Measurements from ENCODE around the gene ROBO4. TPM values are rescaled to one million over a fixed set of nuclear protein-coding genes. Genes with fewer than 3 reads are reported as not detected.

The ROBO4 gene
- total RNA-seq, 1 experiment from 2014 or later: not detected

DNA sequence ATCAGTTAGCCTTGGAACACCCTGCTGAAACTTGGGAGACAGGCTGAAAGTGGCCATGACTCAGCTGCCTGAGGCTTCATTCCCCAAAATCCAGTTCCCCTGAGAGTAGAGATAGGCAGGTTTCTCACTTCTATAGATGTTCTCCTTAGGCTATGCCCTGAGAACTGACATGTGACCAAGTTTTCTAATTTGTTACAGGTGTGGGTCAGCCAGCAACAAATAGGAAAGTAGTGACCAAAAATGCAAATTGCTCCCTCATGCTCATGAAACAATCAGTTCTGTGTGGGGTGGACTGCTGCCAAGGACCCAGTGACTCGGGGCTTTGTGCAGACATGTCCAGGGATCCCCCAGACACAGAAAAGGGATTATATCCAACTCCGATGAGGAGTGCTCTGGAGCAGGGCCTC lies 49.1 kb upstream of the ROBO4 start:
- no peaks in the 10 kb centered on the region for H3K79me2 ChIP-seq (ENCODE audit: insufficient read depth, low read length)
- no peaks in the 10 kb centered on the region for H4K20me1 ChIP-seq (ENCODE audit: insufficient read depth)
- intact Hi-C loops (cut with micrococcal nuclease): no loop called here
- no peaks in the 10 kb centered on the region for H3K27me3 ChIP-seq (ENCODE audit: insufficient read depth, low read length)
- TF ChIP-seq SIN3A (IDR thresholded peaks at IDR 0.05; ENCODE audit: low read depth) (no peak), SRF (IDR thresholded peaks at IDR 0.05; ENCODE audit: low read depth) (no peak), SP1 (IDR thresholded peaks at IDR 0.05; ENCODE audit: low read depth) (no peak), EGR1 (IDR thresholded peaks at IDR 0.05; ENCODE audit: low read depth) (no peak), ZNF274 (IDR thresholded peaks at IDR 0.05; ENCODE audit: low read depth, low read length) (no peak), FOSL1 (IDR thresholded peaks at IDR 0.05; ENCODE audit: low read depth) (no peak), CBX3 (IDR thresholded peaks at IDR 0.05; ENCODE audit: low read depth) (no peak), TCF7L2 (IDR thresholded peaks at IDR 0.05; ENCODE audit: borderline replicate concordance, extremely low read depth, insufficient read depth, insufficient read length) (no peak), YY1 (IDR thresholded peaks at IDR 0.05; ENCODE audit: extremely low read depth, insufficient replicate concordance, low read depth, low read length) (no peak), ELF1 (IDR thresholded peaks at IDR 0.05; ENCODE audit: borderline replicate concordance, low read depth) (no peak), EZH2 (IDR thresholded peaks at IDR 0.05) (no peak)
- TF ChIP-seq, protein P1, sequence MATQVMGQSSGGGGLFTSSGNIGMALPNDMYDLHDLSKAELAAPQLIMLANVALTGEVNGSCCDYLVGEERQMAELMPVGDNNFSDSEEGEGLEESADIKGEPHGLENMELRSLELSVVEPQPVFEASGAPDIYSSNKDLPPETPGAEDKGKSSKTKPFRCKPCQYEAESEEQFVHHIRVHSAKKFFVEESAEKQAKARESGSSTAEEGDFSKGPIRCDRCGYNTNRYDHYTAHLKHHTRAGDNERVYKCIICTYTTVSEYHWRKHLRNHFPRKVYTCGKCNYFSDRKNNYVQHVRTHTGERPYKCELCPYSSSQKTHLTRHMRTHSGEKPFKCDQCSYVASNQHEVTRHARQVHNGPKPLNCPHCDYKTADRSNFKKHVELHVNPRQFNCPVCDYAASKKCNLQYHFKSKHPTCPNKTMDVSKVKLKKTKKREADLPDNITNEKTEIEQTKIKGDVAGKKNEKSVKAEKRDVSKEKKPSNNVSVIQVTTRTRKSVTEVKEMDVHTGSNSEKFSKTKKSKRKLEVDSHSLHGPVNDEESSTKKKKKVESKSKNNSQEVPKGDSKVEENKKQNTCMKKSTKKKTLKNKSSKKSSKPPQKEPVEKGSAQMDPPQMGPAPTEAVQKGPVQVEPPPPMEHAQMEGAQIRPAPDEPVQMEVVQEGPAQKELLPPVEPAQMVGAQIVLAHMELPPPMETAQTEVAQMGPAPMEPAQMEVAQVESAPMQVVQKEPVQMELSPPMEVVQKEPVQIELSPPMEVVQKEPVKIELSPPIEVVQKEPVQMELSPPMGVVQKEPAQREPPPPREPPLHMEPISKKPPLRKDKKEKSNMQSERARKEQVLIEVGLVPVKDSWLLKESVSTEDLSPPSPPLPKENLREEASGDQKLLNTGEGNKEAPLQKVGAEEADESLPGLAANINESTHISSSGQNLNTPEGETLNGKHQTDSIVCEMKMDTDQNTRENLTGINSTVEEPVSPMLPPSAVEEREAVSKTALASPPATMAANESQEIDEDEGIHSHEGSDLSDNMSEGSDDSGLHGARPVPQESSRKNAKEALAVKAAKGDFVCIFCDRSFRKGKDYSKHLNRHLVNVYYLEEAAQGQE (IDR thresholded peaks at IDR 0.05; ENCODE audit: low read depth): no peak
- TF ChIP-seq, protein P2, sequence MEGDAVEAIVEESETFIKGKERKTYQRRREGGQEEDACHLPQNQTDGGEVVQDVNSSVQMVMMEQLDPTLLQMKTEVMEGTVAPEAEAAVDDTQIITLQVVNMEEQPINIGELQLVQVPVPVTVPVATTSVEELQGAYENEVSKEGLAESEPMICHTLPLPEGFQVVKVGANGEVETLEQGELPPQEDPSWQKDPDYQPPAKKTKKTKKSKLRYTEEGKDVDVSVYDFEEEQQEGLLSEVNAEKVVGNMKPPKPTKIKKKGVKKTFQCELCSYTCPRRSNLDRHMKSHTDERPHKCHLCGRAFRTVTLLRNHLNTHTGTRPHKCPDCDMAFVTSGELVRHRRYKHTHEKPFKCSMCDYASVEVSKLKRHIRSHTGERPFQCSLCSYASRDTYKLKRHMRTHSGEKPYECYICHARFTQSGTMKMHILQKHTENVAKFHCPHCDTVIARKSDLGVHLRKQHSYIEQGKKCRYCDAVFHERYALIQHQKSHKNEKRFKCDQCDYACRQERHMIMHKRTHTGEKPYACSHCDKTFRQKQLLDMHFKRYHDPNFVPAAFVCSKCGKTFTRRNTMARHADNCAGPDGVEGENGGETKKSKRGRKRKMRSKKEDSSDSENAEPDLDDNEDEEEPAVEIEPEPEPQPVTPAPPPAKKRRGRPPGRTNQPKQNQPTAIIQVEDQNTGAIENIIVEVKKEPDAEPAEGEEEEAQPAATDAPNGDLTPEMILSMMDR (IDR thresholded peaks at IDR 0.05 in 2 of 3, conservative IDR thresholded peaks at IDR 0.05 in 1 of 3; ENCODE audit: borderline replicate concordance in 1 of 3, insufficient read depth in 1 of 3, low read depth in 2 of 3, low read length in 2 of 3): no peak
- DNase-seq (ENCODE audit: low read depth, low spot score) (no peak), ATAC-seq (no peak)
- no peaks in the 10 kb centered on the region for H3K9me3 ChIP-seq (ENCODE audit: control insufficient read depth in 1 of 2, insufficient read depth in 1 of 2, low read depth in 1 of 2, low read length in 2 of 2)
- ChIA-PET RAD21 (ENCODE audit: low non-redundant PET in 1 of 2, low total read pairs in 2 of 2, uncharacterized antibody in 2 of 2, unreplicated experiment in 2 of 2) (no interaction called here), POLR2A (no interaction called here), CTCF (no interaction called here)
- H3K9ac ChIP-seq (ENCODE audit: low read length): no peak overlapping the region
- H3K4me3 ChIP-seq (replicated peaks in 1 of 2; ENCODE audit: low read depth in 1 of 2, low read length in 2 of 2): no peak overlapping the region
- BruUV-seq (replicated peaks): no TSS peak
- peaks cover 0 to 6% of the 10 kb centered on the region in 2 experiments; a peak in 1 of 4 replicates for H3K4me1 ChIP-seq (ENCODE audit: control insufficient read depth in 1 of 2, insufficient read depth in 2 of 2, low read length in 2 of 2)
- H3K4me2 ChIP-seq (ENCODE audit: low read length): no peak overlapping the region
- H3K9me2 ChIP-seq (ENCODE audit: insufficient read depth): no peaks in the 10 kb centered on the region
- H3K27ac ChIP-seq (ENCODE audit: low read depth, low read length): no peak overlapping the region
- H2AFZ ChIP-seq (ENCODE audit: low read depth, low read length, poor library complexity, severe bottlenecking): no peak overlapping the region
- H3K36me3 ChIP-seq (ENCODE audit: control insufficient read depth in 1 of 2, insufficient read depth in 2 of 2, low read length in 2 of 2): no peaks in the 10 kb centered on the region

All from HCT116 (cell line).